ENCODE data around the gene TSNAXIP1.
A peak's percentile ranks its signal among the peaks of the same experiment; 100 is the strongest.

The TSNAXIP1 gene, protein sequence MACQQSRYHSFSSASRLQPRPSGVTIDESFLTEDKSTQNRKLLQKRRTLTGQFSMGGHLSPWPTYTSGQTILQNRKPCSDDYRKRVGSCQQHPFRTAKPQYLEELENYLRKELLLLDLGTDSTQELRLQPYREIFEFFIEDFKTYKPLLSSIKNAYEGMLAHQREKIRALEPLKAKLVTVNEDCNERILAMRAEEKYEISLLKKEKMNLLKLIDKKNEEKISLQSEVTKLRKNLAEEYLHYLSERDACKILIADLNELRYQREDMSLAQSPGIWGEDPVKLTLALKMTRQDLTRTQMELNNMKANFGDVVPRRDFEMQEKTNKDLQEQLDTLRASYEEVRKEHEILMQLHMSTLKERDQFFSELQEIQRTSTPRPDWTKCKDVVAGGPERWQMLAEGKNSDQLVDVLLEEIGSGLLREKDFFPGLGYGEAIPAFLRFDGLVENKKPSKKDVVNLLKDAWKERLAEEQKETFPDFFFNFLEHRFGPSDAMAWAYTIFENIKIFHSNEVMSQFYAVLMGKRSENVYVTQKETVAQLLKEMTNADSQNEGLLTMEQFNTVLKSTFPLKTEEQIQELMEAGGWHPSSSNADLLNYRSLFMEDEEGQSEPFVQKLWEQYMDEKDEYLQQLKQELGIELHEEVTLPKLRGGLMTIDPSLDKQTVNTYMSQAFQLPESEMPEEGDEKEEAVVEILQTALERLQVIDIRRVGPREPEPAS

DNA sequence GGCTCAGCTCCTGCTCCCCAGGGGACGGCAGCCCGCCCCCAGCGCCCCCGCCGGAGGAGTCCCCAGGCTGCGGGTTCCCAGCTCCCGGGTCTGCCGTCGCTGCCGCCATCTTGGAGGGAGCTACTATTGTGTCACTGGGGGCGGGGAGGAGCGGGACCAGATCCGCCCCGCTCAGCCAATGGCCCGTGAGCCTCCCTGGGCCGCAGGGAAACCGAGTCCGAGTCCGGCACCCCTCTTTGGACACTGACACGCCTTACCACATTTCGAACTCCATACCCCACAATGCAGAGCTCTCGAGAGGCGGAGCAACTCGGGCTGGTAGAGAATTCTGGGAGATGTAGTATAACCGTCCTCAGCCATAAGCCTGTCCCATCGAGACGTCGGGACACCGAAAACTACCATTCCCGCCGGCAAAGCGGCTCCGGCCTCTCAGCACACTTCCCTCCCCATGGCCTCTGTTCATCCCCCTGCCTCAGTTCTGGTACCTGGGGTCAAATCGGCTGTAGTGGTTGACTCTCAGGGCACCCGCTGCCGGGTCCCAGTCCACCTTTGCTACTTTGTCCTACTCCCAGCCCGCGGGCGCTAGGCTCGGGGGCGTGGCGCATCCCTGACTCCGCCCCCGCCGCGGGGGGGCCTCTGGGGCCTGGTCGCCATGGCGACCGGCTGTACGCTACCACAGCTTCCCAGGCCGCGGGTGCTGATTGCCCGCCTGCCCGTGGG lies at the start of gene TSNAXIP1, which contains the start of gene RANBP10:
TSNAXIP1 (plus strand) TSS at position 462 of the 720 bp plus-strand sequence. CDS start 261 bp downstream, outside the sequence.
RANBP10 (minus strand) TSS at position 133 of the 720 bp plus-strand sequence; CDS start at position 109, 24 bp downstream.
- DNase-seq = peak; percentile 98

DNA sequence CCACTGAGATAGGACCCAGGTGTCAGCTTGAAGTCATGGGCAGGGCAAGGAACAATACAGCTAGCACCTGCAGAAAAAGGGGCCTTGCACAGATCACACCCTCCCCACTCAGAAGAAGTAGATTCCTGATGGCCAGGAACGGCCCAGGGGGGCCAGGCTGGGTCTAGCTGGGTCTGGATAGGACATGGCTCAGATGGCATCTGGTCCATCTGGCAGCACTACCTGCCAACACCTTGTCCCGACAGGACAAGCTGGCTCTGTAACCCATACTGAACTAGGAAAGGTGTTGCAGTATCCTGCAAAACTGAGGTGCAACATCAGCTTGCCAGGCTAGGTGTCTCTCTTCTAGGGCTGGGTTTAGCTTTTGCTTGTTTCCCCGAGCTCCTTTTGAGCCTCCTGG lies 48.7 kb upstream of the TSNAXIP1 start:
- no peak for DNase-seq

DNA sequence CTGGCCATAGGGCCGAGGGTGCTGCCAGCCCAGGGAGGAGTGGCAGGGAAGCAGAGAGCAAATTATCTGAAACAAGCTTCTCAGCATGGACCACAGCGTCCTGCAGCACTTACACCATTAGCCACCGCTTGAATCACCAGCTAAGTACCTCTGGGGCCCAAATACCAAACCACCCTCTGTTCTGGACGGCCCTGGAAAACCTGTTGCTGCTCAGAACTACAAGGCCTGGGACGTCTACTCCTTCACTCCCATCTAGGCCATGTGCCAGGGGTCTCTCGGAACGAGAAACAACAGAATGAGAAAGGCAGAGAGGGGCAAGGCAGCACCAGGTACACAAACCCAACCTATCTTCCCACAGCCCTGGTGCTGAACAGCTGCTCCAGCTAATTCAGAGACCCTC lies 47.7 kb upstream of the TSNAXIP1 start:
- DNase-seq = no peak

DNA sequence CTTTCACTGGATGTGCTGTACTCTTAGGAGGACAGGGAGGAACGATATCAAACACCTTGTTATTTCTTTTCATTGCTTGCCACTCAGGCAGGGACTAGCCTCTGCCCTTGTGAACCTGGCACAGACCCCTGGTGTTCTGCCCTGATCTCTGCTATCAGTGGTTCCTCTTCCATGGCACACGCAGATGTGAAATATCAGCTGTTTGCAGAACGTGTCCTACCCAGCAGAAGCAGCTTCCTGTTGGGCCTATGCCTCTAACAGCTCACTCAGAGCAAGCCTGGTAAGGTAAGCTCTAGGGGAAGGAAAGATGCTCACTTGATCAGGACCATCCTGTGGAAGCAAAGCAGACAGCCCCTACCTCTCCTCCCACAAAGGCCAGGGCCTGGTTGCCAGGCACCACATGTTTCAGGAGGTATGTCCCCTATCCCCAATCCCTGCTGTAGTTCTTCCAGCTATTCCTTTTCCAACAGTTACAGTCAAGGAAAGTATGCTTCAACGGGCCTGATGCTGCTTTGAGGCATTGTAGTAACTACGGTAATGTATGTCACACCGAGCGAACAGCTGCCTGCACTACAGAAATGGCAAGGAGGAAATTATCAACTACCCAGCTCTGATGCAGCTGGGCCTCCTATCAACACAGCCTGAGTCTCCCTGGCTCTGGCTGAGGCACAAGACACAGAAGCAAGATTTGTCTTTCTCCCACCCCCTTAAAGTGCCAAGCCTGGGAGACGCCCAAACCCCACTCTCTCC lies 46.3 kb upstream of the TSNAXIP1 start:
- DNase-seq = no peak

DNA sequence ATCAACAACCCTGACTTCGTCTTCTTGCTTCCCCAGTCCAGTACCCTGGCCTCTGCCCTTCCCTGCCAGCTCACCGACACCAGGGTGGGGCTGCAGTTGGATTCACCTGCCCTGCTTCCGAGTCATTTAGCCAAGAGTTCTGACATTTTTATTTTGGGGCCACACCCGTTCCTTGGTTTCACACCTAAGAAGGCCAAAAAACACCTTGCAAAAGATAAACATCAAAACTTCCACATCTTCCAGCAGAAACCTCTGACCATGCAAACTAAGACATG lies 45.8 kb upstream of the TSNAXIP1 start:
- DNase-seq = no peak

DNA sequence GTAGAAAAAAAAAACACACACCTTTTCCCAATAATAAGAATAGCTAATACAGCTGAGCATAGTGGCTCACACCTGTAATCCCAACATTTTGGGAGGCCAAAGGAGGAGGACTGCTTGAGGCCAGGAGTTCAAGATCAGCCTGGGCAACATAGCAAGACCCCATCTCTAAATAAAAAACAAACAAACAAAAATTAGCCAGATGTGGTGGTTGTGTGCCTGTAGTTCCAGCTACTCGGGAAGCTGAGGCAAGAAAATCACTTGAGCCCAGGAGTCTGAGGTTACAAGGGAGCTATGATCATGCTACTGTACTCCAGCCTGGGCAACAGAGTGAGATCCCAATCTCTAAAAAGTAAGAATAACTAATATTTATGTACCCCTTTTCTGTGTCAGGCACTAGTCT lies 44.8 kb upstream of the TSNAXIP1 start:
- no peak for DNase-seq

DNA sequence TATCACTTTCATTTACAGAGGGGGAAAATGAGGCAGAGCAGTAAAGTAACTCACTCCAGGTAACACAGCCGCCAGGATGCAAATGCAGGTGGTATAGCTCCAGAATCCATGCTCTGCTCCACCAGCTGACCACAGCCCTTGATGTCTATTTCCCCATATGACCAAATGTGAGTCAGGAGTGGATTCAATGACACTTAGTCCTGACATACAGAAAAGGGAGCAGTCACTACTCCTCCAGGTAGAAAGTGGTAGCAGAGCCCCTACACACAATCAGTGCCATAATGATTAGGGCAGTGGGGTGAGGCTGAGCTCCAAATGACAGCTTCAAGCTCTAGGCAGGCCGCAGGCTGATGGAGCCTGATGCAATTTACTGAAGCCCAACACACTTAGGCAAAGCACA lies 44.3 kb upstream of the TSNAXIP1 start:
- DNase-seq = no peak

DNA sequence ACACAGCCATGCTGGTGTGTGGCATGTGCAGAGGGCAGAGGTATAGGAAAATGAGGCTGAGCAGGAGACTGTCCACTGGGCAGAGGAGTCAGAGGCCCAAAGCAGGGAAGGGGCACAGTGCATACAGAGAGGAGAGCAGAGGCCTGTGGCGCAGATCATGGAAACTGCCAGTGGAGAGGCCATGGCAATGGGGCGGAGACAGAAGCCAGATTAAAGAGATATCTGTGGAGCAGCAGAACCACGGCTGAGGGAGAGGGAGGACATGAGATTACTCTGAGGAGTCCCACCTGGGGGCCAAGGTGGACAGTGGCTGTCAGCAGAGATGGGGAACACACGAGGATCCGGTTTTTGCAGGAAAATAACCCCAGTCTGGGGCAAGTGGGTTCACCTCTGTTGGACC lies 43.6 kb upstream of the TSNAXIP1 start:
- DNase-seq = no peak

DNA sequence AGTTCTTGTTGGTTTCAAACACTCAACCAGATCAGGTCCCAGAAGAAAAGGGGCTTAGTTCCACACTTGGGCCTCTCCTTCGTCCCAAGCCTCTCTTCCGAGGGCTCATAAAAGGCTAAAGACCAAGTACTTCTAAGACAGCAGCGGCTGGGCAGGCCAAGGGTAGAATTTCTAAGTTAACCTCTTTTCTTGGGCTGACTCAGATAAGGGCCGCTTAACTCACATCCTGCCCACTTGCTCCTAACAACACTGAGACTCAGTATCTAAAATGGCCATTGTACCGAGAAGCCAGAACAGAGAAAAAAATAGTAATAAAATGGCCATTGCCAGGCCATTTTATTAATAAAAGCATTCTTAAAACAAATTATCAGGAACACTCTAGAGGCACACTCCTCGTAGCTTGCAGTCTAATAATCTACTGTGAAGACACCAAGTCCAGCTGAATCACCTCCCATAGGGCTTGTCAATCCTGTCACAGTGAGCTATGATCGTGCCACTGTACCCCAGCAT lies 42.5 kb upstream of the TSNAXIP1 start:
- DNase-seq = no peak

DNA sequence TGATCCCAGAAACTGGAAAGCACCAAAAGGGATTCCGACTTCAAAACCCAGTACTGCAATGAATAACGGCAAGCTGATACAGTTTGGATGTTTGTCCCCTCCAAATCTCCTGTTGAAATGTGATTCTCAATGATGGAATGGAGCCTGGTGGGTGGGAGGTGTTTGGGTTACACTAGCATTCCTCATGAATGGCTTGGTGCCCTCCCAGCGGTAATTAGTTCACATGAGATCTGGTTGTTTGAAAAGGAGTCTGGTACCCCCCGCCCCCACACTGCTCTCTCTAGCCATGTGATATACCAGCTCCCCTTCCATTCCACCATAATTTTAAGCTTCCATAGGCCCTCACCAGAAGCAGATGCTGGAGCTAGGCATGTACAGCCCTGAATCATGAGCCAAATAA lies 40.4 kb upstream of the TSNAXIP1 start:
- no peak for DNase-seq

DNA sequence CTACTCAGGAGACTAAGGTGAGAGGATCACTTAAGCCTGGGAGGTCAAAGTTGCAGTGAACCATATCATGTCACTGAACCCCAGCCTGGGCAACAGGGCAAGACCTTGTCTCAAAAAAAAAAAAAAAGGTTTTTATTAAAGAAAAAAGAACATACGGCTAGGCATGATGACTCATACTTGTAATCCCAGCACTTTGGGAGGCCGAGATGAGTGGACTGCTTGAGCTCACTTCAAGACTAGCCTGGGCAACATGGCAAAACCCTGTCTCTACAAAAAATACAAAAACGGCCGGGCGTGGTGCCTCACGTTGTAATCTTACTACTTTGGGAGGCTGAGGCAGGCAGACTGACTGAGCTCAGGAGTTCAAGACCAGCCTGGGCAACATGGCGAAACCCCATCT lies 38.7 kb upstream of the TSNAXIP1 start:
- no peak for DNase-seq

DNA sequence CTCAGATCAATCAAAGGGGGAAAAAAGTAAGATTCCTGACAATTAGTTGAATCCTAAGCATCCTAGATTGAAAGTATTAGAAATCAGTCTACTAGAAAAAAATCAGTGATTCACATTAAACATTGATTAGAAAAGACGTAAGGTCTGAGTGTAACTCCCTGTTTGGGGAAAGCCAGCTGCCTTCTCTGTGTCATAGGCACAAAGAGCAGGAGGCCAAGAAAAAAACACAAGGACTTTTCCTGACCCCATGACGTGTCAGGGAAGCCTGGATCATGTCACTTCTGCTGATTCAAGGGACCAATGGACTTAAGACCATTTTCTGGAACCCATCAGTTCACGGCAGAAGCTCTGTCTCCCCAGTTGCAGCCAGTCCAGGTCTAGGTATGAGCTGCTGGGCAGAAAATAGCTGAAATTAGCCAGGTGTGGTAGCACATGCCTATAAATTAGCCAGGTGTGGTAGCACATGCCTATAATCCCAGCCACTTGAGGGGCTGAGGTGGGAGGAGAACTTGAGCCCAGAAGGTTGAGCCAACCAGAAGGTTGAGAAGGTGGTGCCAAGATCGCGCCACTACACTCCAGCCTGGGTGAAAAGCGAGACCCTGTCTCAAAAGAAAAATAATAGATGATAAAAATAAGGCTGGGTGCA lies 36.2 kb upstream of the TSNAXIP1 start:
- DNase-seq = no peak

DNA sequence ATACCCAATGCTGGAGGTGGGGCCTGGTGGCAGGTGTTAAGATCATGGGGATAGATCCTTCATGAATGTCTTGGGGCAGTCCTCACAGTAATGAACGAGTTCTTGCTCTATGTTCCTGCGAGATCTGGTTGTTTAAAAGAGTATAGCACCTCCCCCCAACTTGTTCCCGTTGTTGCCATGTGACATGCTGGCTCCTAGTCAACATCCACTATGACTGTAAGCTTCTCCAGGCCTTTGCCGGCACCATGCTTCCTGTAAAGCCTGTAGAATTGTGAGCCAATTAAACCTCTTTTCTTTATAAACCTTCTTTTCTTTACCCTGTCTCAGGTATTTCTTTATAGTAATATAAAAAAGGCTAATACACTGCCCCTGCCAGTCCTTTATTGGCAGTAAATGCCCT lies 33.6 kb upstream of the TSNAXIP1 start:
- no peak for DNase-seq

DNA sequence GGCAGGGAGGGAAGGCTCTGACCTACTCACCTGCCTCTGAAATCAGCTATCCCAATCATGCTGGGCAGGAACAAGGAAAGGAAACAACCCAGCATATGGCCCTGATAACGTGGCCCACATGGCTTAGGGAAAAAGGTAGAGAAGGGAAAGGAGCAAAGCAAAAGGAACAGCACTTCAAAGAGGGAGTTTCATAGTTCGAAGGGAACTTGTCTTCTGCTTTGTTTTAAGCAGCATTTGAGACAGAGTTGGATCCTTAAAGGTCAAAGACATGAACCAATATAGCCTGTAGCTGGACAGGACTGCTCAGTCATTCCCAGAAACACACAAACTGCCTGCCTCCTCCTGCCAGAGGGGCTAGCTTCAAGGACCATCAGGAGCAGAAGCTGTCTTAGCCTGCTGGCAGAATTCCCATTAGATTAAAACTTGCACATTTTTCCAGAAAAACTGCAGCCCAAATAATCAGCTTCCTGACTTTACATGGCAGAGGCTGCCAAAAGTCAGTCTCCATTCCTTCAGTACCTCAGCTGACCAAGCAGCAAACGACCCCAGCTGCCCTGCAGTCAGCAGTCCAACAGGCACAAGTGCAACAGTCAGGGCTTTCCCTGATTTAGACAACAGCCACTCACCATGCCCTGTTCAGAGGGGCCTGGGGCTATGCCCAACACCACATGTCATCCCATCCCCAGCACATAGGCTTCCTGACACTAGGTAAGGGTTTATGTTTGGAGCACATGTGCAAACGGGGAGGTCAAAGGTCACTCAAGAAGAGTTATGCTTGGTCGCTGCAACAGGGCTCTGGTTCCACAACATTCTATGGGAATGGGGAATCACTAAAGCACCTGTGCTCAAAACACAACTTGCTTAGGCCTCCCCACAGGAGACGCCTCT lies 32.9 kb upstream of the TSNAXIP1 start:
- no peak for DNase-seq

DNA sequence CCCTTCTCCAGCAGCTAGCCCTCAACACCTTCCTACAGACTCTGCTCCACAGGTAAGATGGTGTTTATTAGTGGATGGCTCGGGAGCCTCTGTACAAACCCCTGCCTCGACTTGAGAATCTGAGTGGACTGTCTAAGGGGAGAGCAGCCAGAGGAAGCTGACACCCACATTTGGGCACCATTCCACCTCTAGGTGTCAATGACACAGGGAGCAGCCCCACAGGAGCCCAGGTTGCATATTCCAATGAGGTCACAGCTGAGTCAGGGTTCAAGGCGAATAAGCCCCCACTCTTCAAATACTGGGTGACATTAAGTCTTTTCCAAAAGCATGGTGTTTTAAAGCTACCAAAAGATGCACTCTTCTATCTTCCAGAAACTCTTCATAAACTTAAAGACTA lies 32.2 kb upstream of the TSNAXIP1 start:
- no peak for DNase-seq

DNA sequence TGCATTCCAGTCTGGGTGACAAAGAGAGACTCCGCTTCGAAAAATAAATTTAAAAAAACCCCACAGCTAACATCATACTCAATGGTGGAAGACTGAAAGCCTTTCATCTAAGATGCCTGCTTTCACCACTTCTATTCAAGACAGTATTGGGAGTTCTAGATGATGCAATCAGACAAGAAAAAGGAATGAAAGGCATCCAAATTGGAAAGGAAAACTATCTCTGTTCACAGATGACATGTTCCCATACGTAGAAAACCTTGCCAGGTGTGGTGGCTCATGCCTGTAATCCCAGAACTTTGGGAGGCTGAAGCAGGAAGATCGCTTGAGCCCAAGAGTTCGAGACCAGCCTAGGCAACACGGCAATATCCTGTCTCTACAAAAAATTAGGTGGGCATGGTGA lies 31.4 kb upstream of the TSNAXIP1 start:
- DNase-seq = no peak

DNA sequence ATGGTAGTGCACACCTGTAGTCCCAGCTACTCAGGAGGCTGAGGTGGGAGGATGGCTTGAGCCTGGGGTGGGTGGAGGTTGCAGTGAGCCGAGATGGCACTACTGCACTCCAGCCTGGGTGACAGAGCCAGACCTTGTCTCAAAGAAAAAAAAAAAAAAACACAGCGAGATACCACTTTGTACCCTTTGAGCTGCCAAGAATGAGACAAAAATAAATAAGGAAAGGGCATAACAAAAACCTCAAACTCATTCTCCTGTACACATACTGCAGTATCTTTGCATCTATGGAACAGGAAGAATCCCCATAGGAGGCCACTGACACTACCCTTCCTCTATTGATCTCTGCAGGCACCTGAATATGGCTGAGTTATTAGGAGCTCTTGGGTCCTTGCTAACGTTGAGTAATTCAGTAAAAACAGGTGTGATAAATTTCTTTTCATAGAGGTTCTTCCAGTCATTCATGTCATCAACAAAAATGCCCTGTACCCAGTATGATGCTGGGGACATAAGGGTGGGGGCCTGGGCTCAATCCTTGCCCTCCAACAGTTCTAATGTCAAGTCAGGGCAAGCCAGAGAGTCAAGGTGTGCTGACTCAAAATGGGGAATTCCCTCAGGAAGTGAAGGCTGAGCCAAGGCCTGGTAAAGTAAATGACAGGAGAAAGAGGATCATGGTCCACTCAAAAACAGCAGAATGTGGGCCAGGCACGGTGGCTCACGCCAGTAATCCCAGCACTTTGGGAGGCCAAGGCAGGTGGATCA lies 27.3 kb upstream of the TSNAXIP1 start:
- no peak for DNase-seq

DNA sequence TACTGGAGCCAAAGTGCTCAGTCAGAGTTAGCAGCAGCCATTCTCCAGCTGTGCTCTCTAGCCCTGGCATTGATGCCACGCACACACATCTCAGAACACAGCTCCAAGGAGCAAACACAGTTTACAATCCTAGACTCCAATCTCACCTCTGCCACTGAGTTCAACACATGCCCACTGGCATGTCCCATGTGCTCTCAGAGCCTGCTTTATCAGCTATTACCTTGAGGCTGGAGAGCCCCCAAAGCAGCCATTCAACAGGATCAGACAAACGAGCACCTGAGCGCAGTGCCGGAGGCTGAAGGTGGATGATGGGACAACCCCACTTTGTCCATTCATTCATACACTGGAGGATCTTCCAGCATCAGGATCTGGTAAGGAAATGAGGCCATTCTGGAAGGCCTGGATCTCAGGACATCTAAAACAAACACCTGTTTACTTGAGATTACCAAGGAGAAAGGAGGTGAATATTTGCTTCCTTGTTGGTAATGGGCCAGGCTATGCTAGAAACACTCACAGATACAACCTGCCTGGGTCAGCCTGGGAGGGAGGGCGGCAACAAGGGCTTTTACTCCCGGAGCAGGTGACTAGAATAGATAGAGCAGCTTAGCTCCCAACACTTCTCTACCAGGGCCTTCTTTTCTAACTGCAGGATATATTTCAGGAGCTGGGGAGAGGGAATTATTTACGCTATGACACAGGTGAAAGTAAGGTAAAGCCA lies 25.7 kb upstream of the TSNAXIP1 start:
- no peak for DNase-seq

DNA sequence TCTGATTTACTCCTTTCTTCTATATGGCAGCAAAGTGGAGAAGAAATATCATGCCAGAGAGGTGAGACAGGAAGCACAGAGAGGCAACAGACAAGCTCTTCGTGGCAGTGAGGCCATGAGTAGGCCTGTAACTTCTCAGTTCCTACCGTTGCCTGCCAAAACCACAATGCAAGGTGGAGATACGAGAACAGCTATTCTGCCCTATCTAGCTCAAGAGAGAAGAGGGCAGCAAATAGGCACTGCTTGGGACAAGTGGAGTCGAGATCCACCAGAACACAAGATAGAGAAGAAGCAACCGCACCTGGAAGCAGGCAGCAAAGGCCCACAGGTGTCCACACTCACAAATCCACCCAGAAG lies 25.1 kb upstream of the TSNAXIP1 start:
- peak; percentile 35 for DNase-seq

Measured in KG1 (cell line).